ENCODE results near the gene DISP2.

Gene DISP2

DNA sequence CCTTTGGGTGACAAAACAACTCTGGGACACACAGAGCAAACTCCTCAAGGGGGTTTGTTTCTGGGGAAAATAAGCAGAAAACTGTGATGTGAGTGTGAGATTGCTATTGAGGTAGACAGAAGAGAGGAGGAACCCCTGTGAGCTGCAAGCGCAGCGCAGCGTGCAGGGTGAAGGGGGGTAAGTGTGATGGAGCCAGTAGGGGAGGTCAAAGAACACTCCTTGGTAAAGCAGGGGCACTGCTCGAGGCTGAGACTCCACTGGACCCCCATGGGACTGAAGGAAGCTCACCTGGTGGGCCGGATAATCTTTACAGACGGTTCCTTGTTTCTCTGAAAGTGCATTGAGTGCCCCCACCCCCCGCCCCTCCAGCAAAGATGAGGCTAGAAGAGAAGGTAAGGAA, 27.0 kb upstream of the DISP2 start:
- POLR2A ChIA-PET (ENCODE audit: low non-redundant PET) = interaction anchor here (0.6 kb wide), 1 partner anchor 272 kb away, joined by 4 read pairs; no protein-coding TSS in a partner anchor
- TF ChIP-seq, protein P1, sequence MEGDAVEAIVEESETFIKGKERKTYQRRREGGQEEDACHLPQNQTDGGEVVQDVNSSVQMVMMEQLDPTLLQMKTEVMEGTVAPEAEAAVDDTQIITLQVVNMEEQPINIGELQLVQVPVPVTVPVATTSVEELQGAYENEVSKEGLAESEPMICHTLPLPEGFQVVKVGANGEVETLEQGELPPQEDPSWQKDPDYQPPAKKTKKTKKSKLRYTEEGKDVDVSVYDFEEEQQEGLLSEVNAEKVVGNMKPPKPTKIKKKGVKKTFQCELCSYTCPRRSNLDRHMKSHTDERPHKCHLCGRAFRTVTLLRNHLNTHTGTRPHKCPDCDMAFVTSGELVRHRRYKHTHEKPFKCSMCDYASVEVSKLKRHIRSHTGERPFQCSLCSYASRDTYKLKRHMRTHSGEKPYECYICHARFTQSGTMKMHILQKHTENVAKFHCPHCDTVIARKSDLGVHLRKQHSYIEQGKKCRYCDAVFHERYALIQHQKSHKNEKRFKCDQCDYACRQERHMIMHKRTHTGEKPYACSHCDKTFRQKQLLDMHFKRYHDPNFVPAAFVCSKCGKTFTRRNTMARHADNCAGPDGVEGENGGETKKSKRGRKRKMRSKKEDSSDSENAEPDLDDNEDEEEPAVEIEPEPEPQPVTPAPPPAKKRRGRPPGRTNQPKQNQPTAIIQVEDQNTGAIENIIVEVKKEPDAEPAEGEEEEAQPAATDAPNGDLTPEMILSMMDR (conservative IDR thresholded peaks at IDR 0.05; ENCODE audit: low read depth) = no peak
- peak overlapping the region; percentile 32; the same call in 1 of the 2 replicates for H3K27ac ChIP-seq
- no peak for DNase-seq (ENCODE audit: low spot score)
- CTCF ChIA-PET = no interaction called here

DNA sequence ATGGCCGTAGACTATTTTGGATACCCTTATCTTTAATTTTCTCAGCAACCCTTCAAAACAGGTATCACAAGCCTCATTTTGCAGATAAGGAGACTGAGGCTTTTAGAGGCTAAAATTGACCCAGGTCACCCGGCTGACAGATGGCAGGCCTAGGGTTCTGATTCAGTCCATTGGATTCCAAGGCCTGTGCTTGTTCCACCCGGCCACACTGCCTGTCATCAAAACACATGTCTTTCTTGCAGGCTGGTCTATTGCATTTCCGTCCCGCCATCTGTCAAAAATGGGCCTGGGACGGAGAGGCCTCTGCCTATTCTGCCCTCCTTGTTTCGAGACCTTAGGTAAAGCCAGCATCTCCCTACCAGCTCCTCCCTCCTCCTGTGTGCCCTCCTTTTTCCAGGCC, 26.4 kb upstream of the DISP2 start:
- ChIA-PET CTCF (interaction anchor here (1.3 kb wide), 1 partner anchor 11 kb away, joined by 7 read pairs; no protein-coding TSS in a partner anchor), POLR2A (ENCODE audit: low non-redundant PET) (no interaction called here)
- H3K27ac ChIP-seq = peak overlapping the region; percentile 99
- DNase-seq (ENCODE audit: low spot score) = no peak
- TF ChIP-seq, protein P1 (conservative IDR thresholded peaks at IDR 0.05; ENCODE audit: low read depth) = no peak

DNA sequence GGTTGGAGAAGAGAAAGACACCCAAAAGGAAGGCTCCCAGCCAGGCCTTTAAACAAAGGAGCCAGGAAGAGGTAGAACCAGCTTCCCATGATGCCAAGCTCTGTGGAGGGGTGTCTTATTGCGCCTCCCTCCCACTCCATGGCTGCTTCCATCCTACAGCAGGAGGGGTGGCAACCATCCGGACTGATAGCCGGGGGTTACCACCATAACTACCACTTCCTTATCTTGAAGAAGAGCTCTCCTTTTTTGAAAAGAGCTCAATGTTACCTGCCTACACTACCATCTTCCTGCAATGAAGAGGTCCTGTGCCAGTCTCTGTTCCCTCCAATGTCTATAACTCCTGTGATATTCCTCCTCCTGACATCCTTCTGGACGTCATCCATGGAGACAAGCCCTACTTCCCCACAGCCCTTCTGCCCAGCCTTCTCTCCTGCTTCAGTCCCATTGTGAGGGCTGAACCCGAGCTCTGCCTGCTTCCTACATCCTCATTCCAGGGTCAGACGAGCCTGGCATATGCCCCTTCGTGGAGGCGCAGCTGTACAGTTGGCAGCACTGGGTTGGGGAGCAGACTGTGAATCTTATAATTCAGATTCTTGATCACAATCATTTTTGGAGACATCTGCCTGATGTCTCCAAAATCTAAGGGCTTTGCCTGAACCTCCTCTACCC, 25.8 kb upstream of the DISP2 start:
- ChIA-PET CTCF (interaction anchor here (0.7 to 1.3 kb wide), 2 partner anchors 11 to 35 kb away, joined by 3 to 7 read pairs; no protein-coding TSS in a partner anchor), POLR2A (ENCODE audit: low non-redundant PET) (no interaction called here)
- no peak for DNase-seq (ENCODE audit: low spot score)
- TF ChIP-seq, protein P1 (conservative IDR thresholded peaks at IDR 0.05; ENCODE audit: low read depth) = no peak
- H3K27ac ChIP-seq = peak overlapping the region; percentile 99

DNA sequence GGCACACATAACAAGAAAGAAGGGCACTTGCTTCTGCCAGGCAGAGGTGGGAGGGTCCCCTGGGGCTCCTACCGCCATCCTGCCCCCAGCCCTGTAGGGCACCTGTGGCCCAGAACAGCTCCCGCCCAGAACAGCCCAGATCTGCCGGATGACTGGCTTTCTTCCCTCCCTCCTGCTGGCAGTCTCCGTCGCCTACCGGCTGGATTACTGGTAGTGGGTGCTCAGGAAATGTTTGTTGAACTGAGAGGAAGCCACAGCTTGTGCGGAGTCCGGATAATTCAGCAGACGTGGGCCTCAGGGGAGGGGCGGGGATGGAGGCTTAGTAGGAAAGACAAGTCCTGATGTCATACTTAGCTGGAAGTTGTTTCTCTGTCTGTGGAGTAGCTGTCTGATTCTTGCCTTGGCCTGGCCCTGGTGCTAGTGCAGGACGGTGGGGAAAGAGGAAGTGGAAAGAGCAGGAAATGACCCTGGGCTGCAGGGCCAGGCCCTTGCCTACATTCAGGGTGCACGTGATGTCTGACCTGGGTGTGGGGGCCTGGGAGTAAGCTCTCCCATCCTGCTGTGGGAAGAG, 24.0 kb upstream of the DISP2 start:
- peak overlapping the region; percentile 99 for H3K27ac ChIP-seq
- DNase-seq (ENCODE audit: low spot score) = no peak
- POLR2A ChIA-PET (ENCODE audit: low non-redundant PET) = no interaction called here
- CTCF ChIA-PET = interaction anchor here (0.6 to 0.9 kb wide), 2 partner anchors 10 to 118 kb away, joined by 3 to 4 read pairs; no protein-coding TSS in a partner anchor
- TF ChIP-seq, protein P1 (conservative IDR thresholded peaks at IDR 0.05; ENCODE audit: low read depth) = no peak

DNA sequence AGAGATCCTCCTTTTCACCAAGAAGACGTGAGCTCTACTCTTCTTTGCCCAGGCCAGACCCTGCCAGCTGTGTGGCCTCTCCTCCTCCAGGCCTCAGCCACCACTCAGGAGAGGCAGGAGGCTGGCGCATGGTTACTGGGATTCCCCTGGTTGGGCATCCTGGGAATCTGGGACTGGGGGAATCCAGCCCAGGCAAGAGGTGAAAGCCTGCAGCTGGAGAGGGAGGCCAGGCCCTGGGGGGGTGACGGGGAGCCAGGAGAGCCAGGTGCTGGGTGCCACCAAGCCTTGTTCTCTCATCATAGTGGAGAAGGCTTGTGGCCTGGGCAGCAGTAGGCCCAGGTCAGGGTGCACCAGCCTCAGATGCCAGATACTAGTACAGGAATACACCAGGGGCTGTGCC, 23.5 kb upstream of the DISP2 start:
- TF ChIP-seq, protein P1 (conservative IDR thresholded peaks at IDR 0.05; ENCODE audit: low read depth) = no peak
- CTCF ChIA-PET = interaction anchor here (0.9 kb wide), 1 partner anchor 10 kb away, joined by 3 read pairs; no protein-coding TSS in a partner anchor
- H3K27ac ChIP-seq = peak overlapping the region; percentile 99
- POLR2A ChIA-PET (ENCODE audit: low non-redundant PET) = no interaction called here
- DNase-seq (ENCODE audit: low spot score) = no peak

DNA sequence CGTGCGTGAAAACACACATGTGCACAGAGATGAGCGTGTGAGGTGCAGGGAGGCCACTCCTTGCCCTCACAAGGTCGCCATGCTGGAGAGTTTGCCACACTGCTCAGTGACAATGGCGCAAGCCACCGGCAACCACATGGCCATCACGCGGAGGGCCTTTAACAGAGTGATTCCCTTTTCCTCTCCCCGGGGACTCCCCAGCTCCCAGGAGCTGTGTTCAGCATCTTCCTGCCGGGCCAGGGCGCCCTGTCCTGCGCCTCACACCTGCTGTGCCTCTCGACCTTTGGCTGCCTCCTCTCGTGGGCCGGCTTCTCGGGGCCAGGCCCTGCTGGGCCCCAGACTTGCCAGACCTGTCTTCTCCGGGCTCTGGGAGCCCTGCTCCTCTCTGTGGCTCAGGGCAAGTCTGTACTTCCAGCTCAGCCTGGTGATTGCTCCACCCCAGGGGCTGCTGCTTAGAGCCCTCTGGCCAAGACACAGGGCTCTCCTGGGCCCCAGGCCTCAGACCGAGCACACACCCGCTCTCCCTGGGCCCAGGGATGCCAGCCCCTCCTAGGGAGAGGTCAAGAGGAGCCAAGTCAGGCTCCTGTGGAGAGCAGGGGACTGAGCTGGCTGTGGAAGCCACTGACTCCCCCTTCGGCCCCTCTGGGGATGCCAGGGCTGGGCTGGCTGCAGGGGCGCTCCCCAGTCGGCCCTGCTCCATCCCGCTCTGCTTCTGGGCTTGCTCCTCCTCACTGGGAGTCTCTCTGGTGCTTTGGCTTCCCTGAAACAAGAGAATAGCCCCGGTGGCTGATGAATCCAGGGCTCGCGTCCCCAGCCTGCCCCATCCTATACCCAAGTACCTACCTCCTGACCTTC, 22.9 kb upstream of the DISP2 start:
- peak overlapping the region; percentile 99 for H3K27ac ChIP-seq
- TF ChIP-seq, protein P1 (conservative IDR thresholded peaks at IDR 0.05; ENCODE audit: low read depth) = no peak
- DNase-seq (ENCODE audit: low spot score) = no peak
- CTCF ChIA-PET = interaction anchor here (0.6 to 0.9 kb wide), 2 partner anchors 9 to 52 kb away, joined by 3 read pairs; no protein-coding TSS in a partner anchor
- POLR2A ChIA-PET (ENCODE audit: low non-redundant PET) = no interaction called here
